CD4-positive, alpha-beta T cell (primary cell): ENCODE results near the gene ONECUT3. TPM values are rescaled to one million over a fixed set of nuclear protein-coding genes. Genes with fewer than 3 reads are reported as not detected.

Source experiments
- ATAC-seq: fragments of 200-7000 bp; cut with Tn5 transposase; one replicate; pipeline ENCODE4 v1.10.0; 2022; ENCODE audit warnings: mild to moderate bottlenecking; ENCODE audit not compliant: poor library complexity
- CTCF ChIA-PET: fragments of 350-600 bp; sonication (Branson Sonifier 250); formaldehyde crosslinking; loops from one replicate; lab custom pipeline; 2021; ENCODE audit warnings: antibody characterized with exemption, inconsistent platforms; lab: Charles Lee
- POLR2A ChIA-PET: fragments of 350-600 bp; sonication (Branson Sonifier 250); formaldehyde crosslinking; loops from one replicate; lab custom pipeline; 2021; ENCODE audit warnings: antibody characterized with exemption, inconsistent platforms; lab: Charles Lee
- DNase-seq, 14 experiments: peaks; one replicate each; pipeline ENCODE4 v3.0.0-alpha.2; 2013 to 2020; ENCODE audit warnings: mixed read lengths in 2 of 14
- H3K27ac ChIP-seq, 2 donors: one replicate each; pipeline versions ENCODE4 v1.5.1 to v1.7.0; 2013; ENCODE audit warnings: low read length in 2 of 2, low read depth in 1 of 2, mild to moderate bottlenecking in 1 of 2
- H3K27me3 ChIP-seq, 2 experiments: 1 replicate in 1 of 2; 2 replicates in 1 of 2; pipeline versions ENCODE4 v1.6.1 to v1.7.0; 2013; ENCODE audit warnings: low read length in 2 of 2, control low read depth in 1 of 2, mild to moderate bottlenecking in 1 of 2, moderate library complexity in 1 of 2; ENCODE audit not compliant: insufficient read depth in 2 of 2, control insufficient read depth in 1 of 2
- H3K36me3 ChIP-seq: one replicate; pipeline ENCODE4 v1.6.1; 2013; ENCODE audit warnings: low read length, control low read depth; ENCODE audit not compliant: insufficient read depth
- H3K4me1 ChIP-seq: one replicate; pipeline ENCODE4 v1.6.1; 2013; ENCODE audit warnings: low read length, control low read depth; ENCODE audit not compliant: insufficient read depth
- H3K4me3 ChIP-seq: one replicate; pipeline ENCODE4 v1.5.1; 2013; ENCODE audit warnings: mild to moderate bottlenecking, low read length, moderate library complexity
- H3K9me3 ChIP-seq, 2 experiments: 1 replicate in 1 of 2; 2 replicates in 1 of 2; pipeline versions ENCODE4 v1.6.1 to v1.7.0; 2013; ENCODE audit warnings: low read length in 2 of 2, mild to moderate bottlenecking in 2 of 2, control low read depth in 1 of 2, moderate library complexity in 1 of 2; ENCODE audit not compliant: control insufficient read depth in 1 of 2, insufficient read depth in 1 of 2
- H3K27ac Mint-ChIP-seq: one replicate; pipeline ENCODE4 v1.8.0; 2020; ENCODE audit warnings: mixed read lengths
- H3K27me3 Mint-ChIP-seq: one replicate; pipeline ENCODE4 v1.8.0; 2021; ENCODE audit warnings: mixed read lengths
- H3K36me3 Mint-ChIP-seq: one replicate; pipeline ENCODE4 v1.8.0; 2021; ENCODE audit warnings: low read depth, mixed read lengths
- H3K4me1 Mint-ChIP-seq: one replicate; pipeline ENCODE4 v1.8.0; 2021; ENCODE audit warnings: low read depth, mixed read lengths
- H3K4me3 Mint-ChIP-seq: one replicate; pipeline ENCODE4 v1.8.0; 2020; ENCODE audit warnings: mild to moderate bottlenecking, mixed read lengths
- H3K9me3 Mint-ChIP-seq: one replicate; pipeline ENCODE4 v1.8.0; 2020; ENCODE audit warnings: mixed read lengths
- CTCF ChIP-seq: fragments of 200-600 bp; IDR thresholded peaks from one replicate; pipeline ENCODE4 v1.8.0; 2022; ENCODE audit warnings: antibody characterized with exemption, mild to moderate bottlenecking
- intact Hi-C, 2 experiments: fragments of 100-400 bp; cut with DNase I in 1 of 2; cut with micrococcal nuclease in 1 of 2; formaldehyde crosslinking; loops; one replicate each; pipeline versions ENCODE4 v1.15.1 to v1.9.0; 2023 to 2025; cut with DNase I, micrococcal nuclease
- total RNA-seq, 174 experiments: library from RNA in 2 of 174; stranded (reverse) in 2 of 174; gene quantifications; one replicate each; pipeline ENCODE4 v1.2.3 and lab custom pipeline; 2021 to 2026

ONECUT3 gene
- total RNA-seq, 2 experiments from 2014 or later, result not detected

GRCh38 chr19:1815605-1816529, 62.6 kb downstream of the ONECUT3 start:
- H3K4me3 ChIP-seq, result no peak overlapping the region
- H3K27ac ChIP-seq, result no peak overlapping the region
- Mint-ChIP-seq H3K4me3 (no peak overlapping the region), H3K27me3 (no peaks in the 10 kb centered on the region), H3K9me3 (no peaks in the 10 kb centered on the region), H3K36me3 (peaks cover 45% of the 10 kb centered on the region), H3K4me1 (peaks cover 11% of the 10 kb centered on the region), H3K27ac (no peak overlapping the region)
- peaks cover 22% of the 10 kb centered on the region for H3K4me1 ChIP-seq
- ChIA-PET POLR2A (no interaction called here), CTCF (no interaction called here)
- TF ChIP-seq CTCF, result no peak
- no peaks in the 10 kb centered on the region for H3K27me3 ChIP-seq
- intact Hi-C loops, result no loop called here
- DNase-seq, result no peak
- no peak for ATAC-seq
- H3K36me3 ChIP-seq, result peaks cover 54% of the 10 kb centered on the region
- no peaks in the 10 kb centered on the region for H3K9me3 ChIP-seq

GRCh38 chr19:1816530-1817298, 63.4 kb downstream of the ONECUT3 start:
- peaks cover 51% of the 10 kb centered on the region for H3K36me3 Mint-ChIP-seq
- TF ChIP-seq CTCF, result no peak
- intact Hi-C loops, result no loop called here
- no peak overlapping the region for H3K4me3 Mint-ChIP-seq
- H3K27ac Mint-ChIP-seq, result no peak overlapping the region
- DNase-seq, result no peak
- H3K27me3 ChIP-seq, result no peaks in the 10 kb centered on the region
- no peaks in the 10 kb centered on the region for H3K9me3 ChIP-seq
- no peak overlapping the region for H3K4me3 ChIP-seq
- CTCF ChIA-PET, result no interaction called here
- no peak for ATAC-seq
- peaks cover 11% of the 10 kb centered on the region for H3K4me1 Mint-ChIP-seq
- peaks cover 16% of the 10 kb centered on the region for H3K4me1 ChIP-seq
- H3K27me3 Mint-ChIP-seq, result no peaks in the 10 kb centered on the region
- POLR2A ChIA-PET, result no interaction called here
- no peak overlapping the region for H3K27ac ChIP-seq
- H3K9me3 Mint-ChIP-seq, result no peaks in the 10 kb centered on the region
- peaks cover 60% of the 10 kb centered on the region for H3K36me3 ChIP-seq

GRCh38 chr19:1817553-1818179, 64.4 kb downstream of the ONECUT3 start:
- H3K9me3 ChIP-seq, result no peaks in the 10 kb centered on the region
- H3K27me3 ChIP-seq, result no peaks in the 10 kb centered on the region
- ChIA-PET CTCF (no interaction called here), POLR2A (no interaction called here)
- intact Hi-C loops, result no loop called here
- H3K4me1 Mint-ChIP-seq, result peaks cover 6% of the 10 kb centered on the region
- no peak for TF ChIP-seq CTCF
- peaks cover 55% of the 10 kb centered on the region for H3K36me3 Mint-ChIP-seq
- H3K4me3 ChIP-seq, result no peak overlapping the region
- H3K27ac Mint-ChIP-seq, result no peak overlapping the region
- H3K36me3 ChIP-seq, result peaks cover 70% of the 10 kb centered on the region
- no peak for ATAC-seq
- peaks cover 9% of the 10 kb centered on the region for H3K4me1 ChIP-seq
- no peaks in the 10 kb centered on the region for H3K9me3 Mint-ChIP-seq
- no peak overlapping the region for H3K4me3 Mint-ChIP-seq
- H3K27ac ChIP-seq, result no peak overlapping the region
- no peaks in the 10 kb centered on the region for H3K27me3 Mint-ChIP-seq
- no peak for DNase-seq
